Heart right ventricle (tissue), 16 donors: Measurements from ENCODE around the gene USP20. TPM values are rescaled to one million over a fixed set of nuclear protein-coding genes. Genes with fewer than 3 reads are reported as not detected.

Experiments
- ATAC-seq, 8 donors: fragments of 200-7000 bp; cut with Tn5 transposase; one replicate each; pipeline ENCODE4 v1.9.1; 2020; ENCODE audit warnings: mild to moderate bottlenecking in 8 of 8, moderate library complexity in 8 of 8, moderate number of reproducible peaks in 1 of 8
- DNase-seq, 2 donors: peaks; one replicate each; pipeline ENCODE4 v3.0.0-alpha.2; 2020
- H3K27ac ChIP-seq, 10 donors: fragments of 200-600 bp; sonication (generic) in 2 of 10; one replicate each; pipeline versions ENCODE4 v1.5.0 to v1.8.0; 2020 to 2022; ENCODE audit warnings: mild to moderate bottlenecking in 3 of 10
- H3K27me3 ChIP-seq, 7 donors: fragments of 200-600 bp; one replicate each; pipeline ENCODE4 v1.8.0; 2021 to 2022; ENCODE audit warnings: mild to moderate bottlenecking in 2 of 7
- H3K36me3 ChIP-seq, 9 donors: fragments of 200-600 bp; sonication (generic) in 1 of 9; one replicate each; pipeline versions ENCODE4 v1.5.0 to v1.8.0; 2020 to 2022; ENCODE audit warnings: mild to moderate bottlenecking in 2 of 9
- H3K4me1 ChIP-seq, 9 donors: fragments of 200-600 bp; sonication (generic) in 1 of 9; one replicate each; pipeline versions ENCODE4 v1.5.0 to v1.8.0; 2020 to 2022; ENCODE audit warnings: mild to moderate bottlenecking in 4 of 9
- H3K4me3 ChIP-seq, 10 donors: fragments of 200-600 bp; sonication (generic) in 2 of 10; one replicate each; pipeline versions ENCODE4 v1.5.0 to v1.8.0; 2020 to 2022; ENCODE audit warnings: mild to moderate bottlenecking in 7 of 10, moderate library complexity in 2 of 10
- H3K9me3 ChIP-seq, 11 donors: fragments of 200-600 bp in 10 of 11; sonication (generic) in 2 of 11; one replicate each; pipeline versions ENCODE4 v1.5.0 to v1.8.0; 2013 to 2022; ENCODE audit warnings: mild to moderate bottlenecking in 2 of 11, control low read depth in 1 of 11, moderate library complexity in 1 of 11
- WGBS, 2 donors: extraction: QIAGEN DNeasy Blood & Tissue Kit; methylation state at CpG; one replicate each; pipeline ENCODE4 v1.1.7; 2013; ENCODE audit warnings: inconsistent platforms in 1 of 2; 5-methylcytosine and 5-hydroxymethylcytosine counted together
- intact Hi-C, 10 donors: fragments of 100-400 bp; cut with DNase I; formaldehyde crosslinking; loops; one replicate each; pipeline versions ENCODE4 v1.11.1 to v1.14.2; 2022
- polyA plus RNA-seq, 2 donors: library from polyadenylated mRNA; stranded (reverse); fragments of 200-250 nt; gene quantifications; one replicate each; pipeline ENCODE4 v1.2.3, GENCODE V29; 2013
- total RNA-seq, 10 donors: library from RNA; stranded (reverse); fragmentation: NEBNext Ultra II Directional in 3 of 10; extraction: Animal tissue kit (Norgen Biotek cat#: 25700) in 3 of 10; gene quantifications; one replicate each; pipeline versions ENCODE4 v1.2.1 to v1.2.4, GENCODE V29; 2021 to 2023
- TF ChIP-seq, protein P1 (sequence below), 9 donors: fragments of 200-600 bp; sonication (generic) in 2 of 9; IDR thresholded peaks; one replicate each; pipeline versions ENCODE4 v1.5.0 to v1.8.0; 2021 to 2022; ENCODE audit warnings: antibody characterized with exemption in 9 of 9, mild to moderate bottlenecking in 5 of 9, moderate library complexity in 1 of 9
- donor health status: Arrhythmogenic right ventricular cardiomyopathy.
- donor health status: ischemic (EF 13 %, LVEDD 7.1; RV severe dilation, severe dysfunction).
- donor health status: healthy with polysubstance abuse.
- donor health status: DM: no; HTN: yes; CAD: no.
- donor health status: DM: no; HTN: no; CAD: no.
- donor health status: ischemic (EF 25% LVEDD 6.9; RV normal size, moderate dysfunction).
- donor health status: ischemic (EF 25% LVEDD 5.7; RV mildly dilated, moderate dysfunction).
- donor health status: healthy.
- donor health status: DM: yes; HTN: yes; CAD: no.
- donor health status: Ischemic cardiomyopathy.
- donor health status: ischemic (EF 35%, LVEDD 5.7; RV mildly dilated, moderate dysfunction).
- donor health status: nonischemic (EF 11% LVEDD 7.7; RV severe dilation, severe dysfunction).
- donor health status: DM: yes; HTN: yes; CAD: no.
- donor health status: PGD.
- donor health status: ischemic (EF 29% LVEDD 5.4; RV normal size, mild dysfunction).
- donor health status: nonischemic (EF 23%, LVEDD 6.1; RV moderate dilation, normal function).

USP20 gene
- total and polyA plus RNA-seq, 12 donors, result 10.9 to 16.8 (median 12.5) TPM

DNA sequence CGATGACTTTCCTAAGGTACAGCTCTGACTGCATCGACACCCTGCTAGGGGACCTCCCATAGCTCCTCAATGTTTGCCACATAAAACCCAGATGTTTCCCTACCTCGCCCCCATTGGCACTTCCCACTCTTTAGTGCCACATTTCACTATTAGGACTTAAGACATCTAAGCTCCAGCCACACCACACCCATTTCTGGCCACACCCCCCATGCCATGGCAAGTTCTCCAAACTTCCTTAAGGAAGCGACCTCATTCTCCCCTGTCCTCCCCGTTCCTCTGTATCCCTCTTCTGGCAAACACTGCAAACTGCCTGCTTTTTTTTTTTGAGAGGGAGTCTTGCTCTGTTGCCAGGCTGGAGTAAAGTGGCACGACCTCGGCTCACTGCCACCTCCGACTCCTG, 62.9 kb downstream of the USP20 start:
- Histone ChIP-seq H3K27ac (no peak overlapping the region), H3K9me3 (no peaks in the 10 kb centered on the region), H3K4me3 (no peak overlapping the region), H3K27me3 (no peaks in the 10 kb centered on the region), H3K4me1 (peaks cover 0 to 12% (median 0%) of the 10 kb centered on the region in 9 donors), H3K36me3 (peaks cover 0 to 95% (median 24%) of the 10 kb centered on the region in 9 donors)
- WGBS, 2 donors, result 78 to 82% methylated on average over 8 of the region's 8 CpGs
- intact Hi-C loops, result no loop called here
- TF ChIP-seq, protein P1, sequence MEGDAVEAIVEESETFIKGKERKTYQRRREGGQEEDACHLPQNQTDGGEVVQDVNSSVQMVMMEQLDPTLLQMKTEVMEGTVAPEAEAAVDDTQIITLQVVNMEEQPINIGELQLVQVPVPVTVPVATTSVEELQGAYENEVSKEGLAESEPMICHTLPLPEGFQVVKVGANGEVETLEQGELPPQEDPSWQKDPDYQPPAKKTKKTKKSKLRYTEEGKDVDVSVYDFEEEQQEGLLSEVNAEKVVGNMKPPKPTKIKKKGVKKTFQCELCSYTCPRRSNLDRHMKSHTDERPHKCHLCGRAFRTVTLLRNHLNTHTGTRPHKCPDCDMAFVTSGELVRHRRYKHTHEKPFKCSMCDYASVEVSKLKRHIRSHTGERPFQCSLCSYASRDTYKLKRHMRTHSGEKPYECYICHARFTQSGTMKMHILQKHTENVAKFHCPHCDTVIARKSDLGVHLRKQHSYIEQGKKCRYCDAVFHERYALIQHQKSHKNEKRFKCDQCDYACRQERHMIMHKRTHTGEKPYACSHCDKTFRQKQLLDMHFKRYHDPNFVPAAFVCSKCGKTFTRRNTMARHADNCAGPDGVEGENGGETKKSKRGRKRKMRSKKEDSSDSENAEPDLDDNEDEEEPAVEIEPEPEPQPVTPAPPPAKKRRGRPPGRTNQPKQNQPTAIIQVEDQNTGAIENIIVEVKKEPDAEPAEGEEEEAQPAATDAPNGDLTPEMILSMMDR (IDR thresholded peaks at IDR 0.05), result peak in 1 of 9 donors; percentile 11
- DNase-seq (no peak), ATAC-seq (peak in 2 of 8 donors; percentile 44 to 72)

DNA sequence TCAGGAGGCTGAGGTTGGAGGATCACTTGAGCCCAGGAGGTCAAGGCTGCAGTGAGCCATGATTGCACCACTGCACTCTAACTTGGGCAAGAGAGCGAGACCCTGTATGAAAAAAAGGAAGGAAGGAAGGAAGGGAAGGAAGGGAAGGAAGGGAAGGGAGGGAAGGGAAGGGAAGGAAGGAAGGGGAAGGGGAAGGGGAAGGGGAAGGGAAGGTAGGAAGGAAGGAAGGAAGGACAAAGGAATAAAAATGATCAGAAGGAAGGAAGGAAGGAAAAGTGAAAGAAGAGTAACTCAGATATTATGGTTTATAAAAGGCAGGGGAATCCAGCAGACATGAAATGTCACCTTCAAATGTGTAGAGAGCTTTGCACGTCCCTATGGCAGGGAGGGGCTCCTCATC, 64.4 kb downstream of the USP20 start:
- H3K4me1 ChIP-seq, result peaks cover 0 to 10% (median 0%) of the 10 kb centered on the region in 9 donors
- H3K4me3 ChIP-seq, result no peak overlapping the region
- ATAC-seq (no peak), DNase-seq (no peak)
- peaks cover 0 to 99% (median 24%) of the 10 kb centered on the region in 9 donors for H3K36me3 ChIP-seq
- H3K27ac ChIP-seq, result no peak overlapping the region
- TF ChIP-seq, protein P1 (IDR thresholded peaks at IDR 0.05), result no peak
- intact Hi-C loops, result no loop called here
- no peaks in the 10 kb centered on the region for H3K9me3 ChIP-seq
- H3K27me3 ChIP-seq, result no peaks in the 10 kb centered on the region
- WGBS, 2 donors, result 77 to 90% methylated on average over 2 of the region's 2 CpGs

DNA sequence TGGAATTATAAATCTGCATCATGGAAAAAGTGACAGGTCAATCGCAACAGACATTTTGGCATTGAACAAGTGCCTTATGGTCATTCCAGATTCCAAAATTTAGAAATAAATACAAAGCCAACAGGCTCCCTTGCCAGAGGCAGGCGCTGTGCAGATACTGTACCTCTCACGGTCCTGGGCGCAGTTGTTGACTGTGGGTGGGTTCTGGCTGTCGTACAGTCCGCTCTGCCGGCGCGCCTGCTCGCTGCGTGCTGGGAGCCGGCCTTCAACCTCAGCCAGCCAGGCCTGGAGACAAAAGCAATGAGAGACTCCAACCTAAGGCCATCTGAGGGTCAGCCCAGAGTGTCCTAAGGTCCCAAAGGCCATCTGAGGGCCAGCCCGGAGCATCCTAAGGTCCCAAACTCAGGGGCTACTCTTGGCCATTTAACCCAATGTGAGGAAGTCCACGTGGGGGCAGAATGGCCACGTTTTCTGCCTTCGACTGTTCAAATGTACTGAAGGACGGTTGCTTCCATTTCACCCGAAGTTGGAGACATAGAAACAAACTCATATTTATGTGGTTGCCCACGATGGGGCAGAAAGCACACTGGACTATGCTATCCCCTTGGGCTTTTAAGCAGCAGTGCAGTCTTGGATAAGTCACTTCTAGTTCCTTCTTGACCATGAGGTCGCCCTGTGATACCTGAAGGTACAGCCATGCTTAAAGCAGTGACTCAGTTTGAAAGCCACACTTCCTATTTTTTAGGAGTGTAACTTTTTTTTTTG, 65.2 kb downstream of the USP20 start:
- no peak overlapping the region for H3K4me3 ChIP-seq
- WGBS, 2 donors, result 93 to 95% methylated on average over 20 of the region's 20 CpGs
- no peaks in the 10 kb centered on the region for H3K9me3 ChIP-seq
- intact Hi-C loops, result no loop called here
- DNase-seq, result no peak
- no peak for ATAC-seq
- H3K27ac ChIP-seq, result peak overlapping the region in 1 of 10 donors; percentile 49
- TF ChIP-seq, protein P1 (IDR thresholded peaks at IDR 0.05), result no peak
- H3K36me3 ChIP-seq, result peaks cover 0 to 99% (median 18%) of the 10 kb centered on the region in 9 donors
- peaks cover 0 to 10% (median 0%) of the 10 kb centered on the region in 9 donors for H3K4me1 ChIP-seq
- no peaks in the 10 kb centered on the region for H3K27me3 ChIP-seq

DNA sequence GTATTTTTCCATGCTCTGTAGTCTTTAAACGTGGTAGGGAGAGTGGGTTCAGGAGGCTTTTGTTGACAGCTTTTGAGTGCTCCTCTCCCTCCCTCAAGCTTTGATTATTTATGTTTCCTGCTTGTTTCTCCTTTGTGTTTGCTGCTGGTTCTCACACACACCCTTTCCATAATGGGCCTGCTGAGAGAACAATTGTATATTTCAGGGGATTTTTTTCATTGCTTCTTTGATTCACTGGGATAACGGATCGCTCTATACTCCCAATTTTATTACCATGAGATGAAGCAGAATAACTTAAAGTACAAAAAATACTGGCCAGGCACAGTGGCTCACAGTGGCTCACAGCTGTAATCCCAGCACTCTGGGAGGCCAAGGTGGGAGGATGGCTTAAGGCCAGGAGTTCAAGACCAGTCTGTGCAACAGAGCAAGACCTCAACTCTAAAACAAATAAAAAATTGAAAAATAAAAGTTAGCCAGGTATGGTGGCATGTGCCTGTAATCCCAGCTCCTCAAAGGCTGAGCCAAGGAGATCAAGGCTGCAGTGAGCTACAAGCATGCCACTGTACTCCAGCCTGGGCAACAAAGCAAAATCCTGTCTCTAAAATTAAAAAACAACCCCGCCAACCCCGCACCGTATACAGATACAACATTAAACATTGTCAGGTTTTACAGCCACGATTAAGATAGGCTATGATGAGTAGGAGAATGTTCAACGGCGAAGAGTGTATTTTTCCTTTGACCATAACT, 66.9 kb downstream of the USP20 start:
- peak overlapping the region in 1 of 10 donors; percentile 46 for H3K27ac ChIP-seq
- no peak overlapping the region for H3K4me3 ChIP-seq
- H3K9me3 ChIP-seq, result no peaks in the 10 kb centered on the region
- intact Hi-C loops, result no loop called here
- peaks cover 0 to 99% (median 19%) of the 10 kb centered on the region in 9 donors for H3K36me3 ChIP-seq
- peaks cover 0 to 10% (median 0%) of the 10 kb centered on the region in 9 donors for H3K4me1 ChIP-seq
- ATAC-seq, result peak in 2 of 8 donors; percentile 30 to 52
- DNase-seq, result no peak
- no peaks in the 10 kb centered on the region for H3K27me3 ChIP-seq
- WGBS, 2 donors, result 88 to 89% methylated on average over 9 of the region's 9 CpGs
- TF ChIP-seq, protein P1 (IDR thresholded peaks at IDR 0.05), result no peak
